HUES64 (cell line): ENCODE measurements around the gene ZFP3.
A peak's percentile ranks its signal among the peaks of the same experiment; 100 is the strongest.

ENCODE experiments used
- H3K27ac ChIP-seq: 2 replicates; pipeline ENCODE4 v1.7.0; 2013; ENCODE audit warnings: low read depth, low read length, inconsistent platforms
- H3K27me3 ChIP-seq: 2 replicates; pipeline ENCODE4 v1.6.1; 2013; ENCODE audit warnings: mild to moderate bottlenecking, low read length; ENCODE audit not compliant: insufficient read depth
- H3K36me3 ChIP-seq: 2 replicates; pipeline ENCODE4 v1.6.1; 2013; ENCODE audit warnings: mild to moderate bottlenecking, low read length; ENCODE audit not compliant: insufficient read depth
- H3K4me1 ChIP-seq: 2 replicates; pipeline ENCODE4 v1.6.1; 2013; ENCODE audit warnings: mild to moderate bottlenecking, low read length, moderate library complexity; ENCODE audit not compliant: insufficient read depth
- H3K4me3 ChIP-seq: 2 replicates; pipeline ENCODE4 v1.5.1; 2013; ENCODE audit warnings: mild to moderate bottlenecking, low read length, moderate library complexity
- H3K9ac ChIP-seq: 2 replicates; pipeline ENCODE4 v1.6.1; 2013; ENCODE audit warnings: mild to moderate bottlenecking, low read depth, low read length
- H3K9me3 ChIP-seq: 2 replicates; pipeline ENCODE4 v1.6.1; 2013; ENCODE audit warnings: low read depth, low read length; ENCODE audit not compliant: insufficient read depth
- WGBS: fragments of 150-250, 120-280 bp; methylation state at CpG from one replicate; pipeline ENCODE4 v1.1.7; 2013; ENCODE audit warnings: missing lambda C conversion rate; 5-methylcytosine and 5-hydroxymethylcytosine counted together

The ZFP3 gene

DNA sequence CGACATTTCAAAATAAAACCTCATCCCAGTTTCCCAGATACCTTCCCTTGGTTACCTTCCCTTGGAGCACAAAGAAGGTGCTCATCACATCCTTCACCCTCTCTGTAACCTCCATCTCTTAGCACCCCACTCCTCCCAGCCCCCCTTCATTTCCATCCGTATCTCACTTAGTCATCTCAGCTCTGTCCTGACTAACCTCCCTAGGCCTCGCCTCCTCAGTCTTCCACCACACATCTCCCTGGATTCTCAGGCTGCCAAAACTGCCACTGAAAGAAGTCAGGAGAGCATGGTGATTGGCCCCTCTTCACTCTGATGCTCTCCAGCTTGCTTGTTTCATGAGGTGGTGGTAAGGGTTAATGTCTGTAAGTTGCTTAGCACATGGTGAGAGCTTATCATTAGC, 2.3 kb downstream of the ZFP3 start:
- WGBS, result 91% methylated on average over 3 of the region's 3 CpGs
- H3K36me3 ChIP-seq, result no peaks in the 10 kb centered on the region
- H3K27me3 ChIP-seq, result no peaks in the 10 kb centered on the region
- no peaks in the 10 kb centered on the region for H3K9me3 ChIP-seq
- H3K9ac ChIP-seq, result no peak overlapping the region
- no peak overlapping the region for H3K27ac ChIP-seq
- peaks cover 2% of the 10 kb centered on the region for H3K4me1 ChIP-seq
- no peak overlapping the region for H3K4me3 ChIP-seq

DNA sequence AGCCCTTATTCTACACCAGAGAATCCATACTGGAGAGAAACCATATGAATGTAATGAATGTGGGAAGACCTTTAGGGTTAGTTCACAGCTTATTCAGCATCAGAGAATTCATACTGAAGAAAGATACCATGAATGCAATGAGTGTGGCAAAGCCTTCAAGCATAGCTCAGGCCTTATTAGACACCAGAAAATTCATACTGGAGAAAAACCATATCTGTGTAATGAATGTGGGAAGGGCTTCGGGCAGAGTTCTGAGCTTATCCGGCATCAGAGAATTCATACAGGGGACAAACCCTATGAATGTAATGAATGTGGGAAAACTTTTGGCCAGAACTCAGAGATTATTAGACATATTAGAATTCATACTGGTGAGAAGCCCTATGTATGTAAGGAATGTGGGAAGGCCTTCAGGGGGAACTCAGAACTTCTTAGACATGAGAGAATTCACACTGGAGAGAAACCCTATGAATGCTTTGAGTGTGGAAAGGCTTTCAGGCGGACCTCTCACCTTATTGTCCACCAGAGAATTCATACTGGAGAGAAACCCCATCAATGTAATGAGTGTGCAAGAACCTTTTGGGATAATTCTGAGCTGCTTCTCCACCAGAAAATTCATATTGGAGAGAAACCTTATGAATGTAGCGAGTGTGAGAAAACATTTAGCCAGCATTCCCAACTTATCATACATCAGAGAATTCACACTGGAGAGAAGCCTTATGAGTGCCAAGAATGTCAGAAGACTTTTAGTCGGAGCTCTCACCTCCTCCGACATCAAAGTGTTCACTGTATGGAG, 14.1 kb downstream of the ZFP3 start:
- Histone ChIP-seq H3K36me3 (no peaks in the 10 kb centered on the region), H3K4me1 (no peaks in the 10 kb centered on the region), H3K9ac (no peak overlapping the region), H3K27me3 (peaks cover 12% of the 10 kb centered on the region), H3K27ac (no peak overlapping the region), H3K4me3 (no peak overlapping the region), H3K9me3 (peaks cover 74% of the 10 kb centered on the region)
- 98% methylated on average over 5 of the region's 6 CpGs for WGBS

DNA sequence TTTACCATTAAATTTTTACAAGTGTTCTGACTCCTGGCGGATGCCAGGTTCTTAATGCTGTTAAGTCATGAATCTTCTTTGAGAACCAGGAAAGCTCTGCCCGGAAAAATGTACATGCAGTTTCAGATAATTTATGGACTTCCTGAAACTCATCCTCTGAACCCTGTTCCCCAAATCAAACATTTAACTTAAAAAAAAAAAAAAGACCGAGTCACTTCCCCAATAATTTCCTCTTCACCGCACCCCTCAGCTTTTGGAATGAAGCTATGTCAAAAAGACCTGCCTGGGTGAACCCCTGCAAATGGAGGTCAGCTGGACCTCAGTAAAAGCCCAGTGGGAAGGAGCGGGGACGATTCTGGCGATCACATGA, 18.4 kb downstream of the ZFP3 start:
- Histone ChIP-seq H3K4me1 (no peaks in the 10 kb centered on the region), H3K4me3 (peak overlapping the region; percentile 64), H3K27ac (no peak overlapping the region), H3K9ac (peak overlapping the region; percentile 64), H3K9me3 (peaks cover 50% of the 10 kb centered on the region), H3K27me3 (peaks cover 12% of the 10 kb centered on the region), H3K36me3 (no peaks in the 10 kb centered on the region)
- WGBS, result 61% methylated on average over 7 of the region's 7 CpGs

DNA sequence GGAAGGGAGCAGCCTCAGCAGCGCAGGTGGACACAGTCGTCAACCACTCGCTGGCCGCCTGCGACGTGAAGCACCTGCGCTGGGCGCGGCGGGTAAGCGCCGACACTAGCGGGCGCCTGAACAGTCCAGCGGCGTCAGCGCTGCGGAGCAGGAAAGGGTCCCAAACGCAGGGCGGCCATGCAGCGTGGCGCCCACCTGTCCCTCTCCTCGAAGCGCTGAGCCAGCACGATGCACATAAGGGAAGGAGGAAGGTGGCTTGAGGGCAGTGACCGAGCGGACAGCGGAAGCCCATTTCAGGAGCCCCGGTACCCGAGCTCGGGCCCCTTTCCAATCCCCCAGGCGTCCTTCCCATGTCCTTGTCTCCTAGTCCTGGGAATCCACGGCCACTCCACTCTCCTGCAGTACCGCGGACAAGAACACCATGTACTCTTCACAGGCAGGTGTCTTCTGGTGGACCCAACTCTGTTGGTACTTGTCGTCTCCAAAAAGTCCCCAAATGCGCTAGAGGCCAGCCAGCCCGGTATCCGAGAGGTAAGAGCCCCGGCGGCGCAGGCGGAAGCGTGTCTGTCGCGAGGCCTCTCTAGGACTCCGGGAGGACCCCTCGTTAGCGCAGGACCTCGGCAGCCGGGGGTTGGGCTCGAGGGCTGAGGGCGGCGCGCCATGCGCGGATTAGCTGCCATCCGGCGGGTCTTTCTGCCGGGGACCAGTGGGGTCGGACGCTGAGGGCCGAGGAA, 19.0 kb downstream of the ZFP3 start:
- 8% methylated on average over 63 of the region's 63 CpGs for WGBS
- Histone ChIP-seq H3K36me3 (no peaks in the 10 kb centered on the region), H3K27ac (peak overlapping the region; percentile 13; the same call in 1 of the 2 replicates), H3K4me3 (peak overlapping the region; percentile 64), H3K9me3 (peaks cover 45% of the 10 kb centered on the region), H3K4me1 (no peaks in the 10 kb centered on the region), H3K27me3 (peaks cover 12% of the 10 kb centered on the region), H3K9ac (peak overlapping the region; percentile 64)

DNA sequence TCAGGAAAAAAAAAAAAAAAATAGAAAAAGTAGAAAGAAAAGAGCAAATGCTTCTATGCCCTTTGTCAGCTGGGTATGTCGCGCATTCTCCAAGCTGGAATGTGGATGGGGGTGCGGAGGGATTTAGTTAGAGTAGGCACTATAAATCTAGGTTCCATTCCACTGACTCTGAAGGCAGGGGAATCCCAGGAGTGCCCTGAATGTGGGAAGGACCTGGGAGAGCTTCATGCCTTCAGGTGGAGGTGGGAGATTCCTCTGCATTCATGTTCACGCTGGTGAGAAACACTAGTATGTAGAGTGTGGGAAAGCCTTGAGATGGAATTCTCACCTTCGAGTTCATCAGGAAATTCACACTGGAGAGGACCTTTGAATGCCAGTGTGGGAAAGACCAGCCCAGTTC, 21.0 kb downstream of the ZFP3 start:
- Histone ChIP-seq H3K27ac (no peak overlapping the region), H3K9ac (no peak overlapping the region), H3K36me3 (peaks cover 8% of the 10 kb centered on the region; the same call in 1 of the 2 replicates), H3K4me1 (no peaks in the 10 kb centered on the region), H3K9me3 (peaks cover 25% of the 10 kb centered on the region), H3K4me3 (no peak overlapping the region), H3K27me3 (peaks cover 12% of the 10 kb centered on the region)
- 90% methylated on average over 5 of the region's 5 CpGs for WGBS

DNA sequence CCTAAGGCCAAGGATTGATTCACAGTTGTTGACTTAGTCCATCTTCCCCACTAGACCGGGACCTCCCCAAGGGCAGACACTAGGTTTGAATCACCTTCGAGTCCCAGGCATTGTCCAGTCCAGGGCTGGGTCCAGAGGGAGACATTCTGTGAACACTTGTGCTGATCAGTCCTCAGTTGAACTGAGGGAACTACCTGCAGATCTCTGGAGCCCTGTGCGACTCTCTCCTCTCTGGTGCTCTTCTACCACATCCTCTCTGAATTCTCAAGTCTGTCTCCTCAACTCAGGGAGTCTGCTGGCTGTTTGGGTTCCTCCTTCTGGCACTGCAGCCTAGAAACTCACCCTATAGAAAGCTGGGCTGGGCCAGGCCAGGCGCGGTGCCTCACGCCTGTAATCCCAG, 22.6 kb downstream of the ZFP3 start:
- H3K9ac ChIP-seq, result no peak overlapping the region
- no peak overlapping the region for H3K27ac ChIP-seq
- H3K4me3 ChIP-seq, result no peak overlapping the region
- H3K36me3 ChIP-seq, result peaks cover 20% of the 10 kb centered on the region
- 90% methylated on average over 6 of the region's 6 CpGs for WGBS
- no peaks in the 10 kb centered on the region for H3K4me1 ChIP-seq
- peaks cover 14% of the 10 kb centered on the region for H3K9me3 ChIP-seq
- H3K27me3 ChIP-seq, result peaks cover 11% of the 10 kb centered on the region

DNA sequence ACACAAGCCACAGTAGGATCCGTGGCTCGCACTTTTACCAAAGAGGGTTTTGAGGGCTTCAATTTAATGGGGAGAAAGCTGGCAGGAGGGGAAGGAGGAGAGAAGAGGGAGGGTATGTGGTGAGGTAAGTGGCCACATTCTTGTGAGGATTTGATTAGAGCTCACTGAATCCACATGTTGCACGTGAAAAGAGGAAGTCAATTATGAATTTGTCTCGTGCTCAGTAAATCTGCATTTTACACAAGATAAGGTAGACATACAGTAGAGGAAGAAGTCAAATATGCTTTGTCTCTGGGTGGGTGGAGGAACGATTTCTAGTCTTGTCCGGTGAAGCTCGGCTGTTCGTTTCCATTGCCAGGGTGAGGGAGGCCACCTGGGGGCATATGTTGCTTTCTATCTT, 32.5 kb downstream of the ZFP3 start:
- Histone ChIP-seq H3K27ac (no peak overlapping the region; the same call in 1 of the 2 replicates), H3K4me1 (peaks cover 6% of the 10 kb centered on the region; the same call in 1 of the 2 replicates), H3K9me3 (peaks cover 10% of the 10 kb centered on the region; the same call in 1 of the 2 replicates), H3K9ac (peak overlapping the region; percentile 92), H3K36me3 (peaks cover 56% of the 10 kb centered on the region), H3K27me3 (no peaks in the 10 kb centered on the region), H3K4me3 (peak overlapping the region; percentile 91)
- 19% methylated on average over 8 of the region's 8 CpGs for WGBS

DNA sequence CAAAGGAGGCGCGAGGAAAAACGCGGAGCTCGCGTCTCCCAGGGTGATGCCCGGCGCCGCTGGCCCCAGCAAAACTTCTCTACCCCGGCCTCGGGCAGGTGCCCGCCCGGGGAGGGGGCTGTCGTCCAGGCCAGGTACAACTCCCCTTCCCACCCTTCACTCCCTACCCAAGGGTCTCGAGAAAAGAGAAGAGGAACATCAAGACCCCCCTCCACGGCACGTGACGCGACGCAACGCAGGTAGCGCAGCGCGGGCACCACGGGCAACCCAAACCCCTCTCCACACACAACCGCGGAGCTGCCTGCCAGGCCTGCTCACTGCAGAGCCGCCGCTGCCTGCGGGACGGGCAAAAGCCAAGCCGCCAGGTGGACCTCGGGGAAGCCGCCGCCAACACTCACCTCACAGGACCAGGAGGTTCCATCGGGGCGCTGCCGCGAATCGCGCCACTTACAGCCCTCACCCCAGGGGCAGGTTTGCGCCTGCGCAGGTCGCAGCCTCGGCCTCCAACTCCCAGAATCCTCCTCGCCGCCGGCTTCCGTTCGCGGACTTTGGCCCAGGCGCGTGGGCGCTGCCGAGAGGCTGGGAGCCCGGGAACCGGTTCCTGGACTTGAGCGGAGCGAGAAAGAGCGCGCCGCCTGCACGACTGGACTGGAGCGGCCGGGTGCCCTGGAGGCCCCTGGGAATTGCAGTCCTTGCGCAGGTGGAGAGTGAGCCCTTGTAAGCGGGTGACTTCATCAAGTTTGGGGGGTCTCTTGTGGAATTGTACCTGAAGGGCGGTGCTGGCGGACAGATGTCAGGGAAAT, 33.3 kb downstream of the ZFP3 start, which contains the start of gene ZNF232:
Gene ZNF232, minus strand, starts transcription at position 477 of the 803 bp plus-strand sequence. Its CDS starts 56 bp downstream, at position 421.
- Histone ChIP-seq H3K36me3 (peaks cover 49% of the 10 kb centered on the region), H3K9ac (peak within 1 kb of the TSS; percentile 92), H3K4me3 (peak within 1 kb of the TSS; percentile 91), H3K9me3 (peaks cover 3% of the 10 kb centered on the region; the same call in 1 of the 2 replicates), H3K4me1 (peaks cover 6% of the 10 kb centered on the region; the same call in 1 of the 2 replicates), H3K27me3 (no peaks in the 10 kb centered on the region), H3K27ac (peak within 1 kb of the TSS; percentile 82)
- WGBS, result 1% methylated on average over 69 of the region's 69 CpGs

DNA sequence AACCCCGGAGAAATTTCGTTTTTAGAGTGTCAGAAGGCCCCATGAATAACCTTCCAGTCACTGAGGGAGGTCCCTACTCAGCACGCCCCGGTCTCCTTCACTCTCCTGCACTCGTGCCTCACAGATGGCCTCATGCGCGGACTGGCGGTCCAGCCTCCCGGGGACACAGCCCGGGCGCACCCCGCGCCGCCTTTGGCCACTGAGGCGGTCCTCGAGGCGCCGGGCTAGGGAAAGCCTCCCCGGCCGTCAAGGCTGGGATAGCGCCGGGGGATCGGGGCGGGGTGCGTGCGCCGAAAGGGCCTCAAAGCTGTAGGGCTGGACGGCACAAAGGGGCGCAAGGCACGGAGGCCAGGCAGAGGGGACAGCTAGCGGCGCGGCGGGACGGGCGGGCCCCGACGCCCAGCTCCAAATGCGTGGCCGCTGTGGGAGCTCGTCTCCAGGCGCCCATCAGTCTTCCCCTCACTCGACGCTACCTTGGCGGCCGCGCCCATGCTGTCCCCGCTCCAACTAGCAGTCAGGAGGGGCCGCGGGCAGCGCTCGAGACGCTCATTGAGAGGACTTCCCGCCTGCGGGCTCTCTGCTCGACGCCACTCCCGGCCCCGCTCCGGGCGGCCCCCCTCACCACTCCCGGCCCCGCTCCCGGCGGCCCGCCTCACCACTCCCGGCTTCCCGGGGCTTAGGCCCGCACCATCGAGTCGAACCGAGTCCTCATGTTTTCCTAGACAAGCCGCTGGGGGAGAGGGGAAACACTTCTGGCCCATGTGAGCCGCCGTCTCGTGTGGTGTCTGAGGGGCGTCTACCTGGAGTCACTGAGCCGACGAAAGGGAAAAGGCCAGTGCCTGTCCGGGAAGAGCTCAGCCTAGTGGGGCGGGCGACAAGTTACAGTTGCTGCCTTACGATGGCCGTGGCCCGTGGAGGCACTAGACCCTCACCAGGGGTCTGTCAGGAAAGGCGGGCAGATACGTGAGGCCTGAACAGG, 37.7 kb downstream of the ZFP3 start, which contains the start of gene USP6:
Gene USP6, plus strand, starts transcription at position 360 of the 979 bp plus-strand sequence. CDS start 14,336 bp downstream, outside the sequence.
- no peaks in the 10 kb centered on the region for H3K4me1 ChIP-seq
- no peak within 1 kb of the TSS for H3K9ac ChIP-seq
- 0 out of 2 replicates have a peak, but pooled peaks cover 4% of the 10 kb centered on the region for H3K9me3 ChIP-seq
- H3K27me3 ChIP-seq, result no peaks in the 10 kb centered on the region
- H3K27ac ChIP-seq, result no peak within 1 kb of the TSS
- no peak within 1 kb of the TSS for H3K4me3 ChIP-seq
- peaks cover 11% of the 10 kb centered on the region; the same call in 1 of the 2 replicates for H3K36me3 ChIP-seq
- 94% methylated on average over 87 of the region's 87 CpGs for WGBS

DNA sequence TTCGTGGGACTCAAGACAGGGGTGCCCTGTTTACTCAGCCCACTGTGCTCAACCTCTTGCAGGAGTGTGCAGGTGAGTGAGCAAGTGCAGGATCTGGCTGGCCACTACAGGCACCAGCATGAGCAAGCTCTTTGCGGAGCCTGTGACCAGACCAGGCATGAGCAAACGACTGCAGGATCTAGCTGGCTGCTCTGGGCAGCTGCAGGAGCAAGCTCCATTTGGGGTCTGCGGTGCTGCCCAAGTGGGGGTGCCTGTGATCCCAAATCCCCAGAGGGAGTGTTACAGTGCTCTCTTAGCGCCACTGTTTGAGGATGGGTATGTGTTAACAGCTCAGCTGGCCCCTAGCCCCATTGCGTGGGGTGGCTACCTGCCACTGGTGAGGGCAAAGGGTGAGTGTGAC, 40.0 kb downstream of the ZFP3 start:
- H3K4me3 ChIP-seq, result no peak overlapping the region

More for the DNA sequence above, 40.0 kb downstream of the ZFP3 start:
- WGBS, result 84% methylated on average over 6 of the region's 6 CpGs
- Histone ChIP-seq H3K9me3 (0 out of 2 replicates have a peak, but pooled peaks cover 4% of the 10 kb centered on the region), H3K27me3 (peaks cover 14% of the 10 kb centered on the region), H3K36me3 (peaks cover 10% of the 10 kb centered on the region; the same call in 1 of the 2 replicates), H3K27ac (no peak overlapping the region), H3K4me1 (no peaks in the 10 kb centered on the region), H3K9ac (no peak overlapping the region)
